PC-3 (cell line): ENCODE data around the gene FAM229A. TPM values are rescaled to one million over a fixed set of nuclear protein-coding genes. Genes with fewer than 3 reads are reported as not detected.

Experiments used
- ATAC-seq: fragments of 200-7000 bp; cut with Tn5 transposase; 2 replicates; pipeline ENCODE4 v1.9.1; 2020; ENCODE audit warnings: mild to moderate bottlenecking, moderate library complexity
- BruUV-seq: library from RNA; stranded (reverse); fragments of 400-500 nt; replicated peaks from 2 replicates; lab custom pipeline; 2021; lab: Mats Ljungman, UMichigan
- CTCF ChIA-PET: fragments of 300-600 bp; sonication (Branson Sonifier 250); formaldehyde crosslinking; loops from one replicate; lab custom pipeline; 2022; ENCODE audit warnings: antibody characterized with exemption; lab: Charles Lee
- POLR2A ChIA-PET: fragments of 300-600 bp; sonication (Branson Sonifier 250); formaldehyde crosslinking; loops from one replicate; lab custom pipeline; 2022; ENCODE audit warnings: antibody characterized with exemption; ENCODE audit not compliant: unreplicated experiment; lab: Charles Lee
- DNase-seq: peaks from one replicate; pipeline ENCODE4 v3.0.0-alpha.2; 2015
- H2AFZ ChIP-seq: fragments of 300-600 bp; sonication (generic); 2 replicates; pipeline ENCODE4 v1.6.0; 2016; ENCODE audit warnings: antibody characterized with exemption, low read length
- H3F3A ChIP-seq: fragments of 300-600 bp; sonication (generic); one replicate; pipeline ENCODE4 v1.6.0; 2017; ENCODE audit warnings: antibody characterized with exemption, low read length, control low read depth, mild to moderate bottlenecking; ENCODE audit not compliant: unreplicated experiment
- H3K27ac ChIP-seq: fragments of 300-600 bp; sonication (generic); 2 replicates; pipeline ENCODE4 v1.5.1; 2016; ENCODE audit warnings: mild to moderate bottlenecking, low read length
- H3K27me3 ChIP-seq: fragments of 300-600 bp; sonication (generic); 2 replicates; pipeline ENCODE4 v1.6.1; 2016; ENCODE audit warnings: low read length, mixed read lengths
- H3K36me3 ChIP-seq: fragments of 300-600 bp; sonication (generic); 2 replicates; pipeline ENCODE4 v1.6.1; 2016; ENCODE audit warnings: low read depth, mixed run types, low read length, mixed read lengths
- H3K4me1 ChIP-seq: fragments of 300-600 bp; sonication (generic); 2 replicates; pipeline ENCODE4 v1.5.1; 2016; ENCODE audit warnings: low read length; ENCODE audit not compliant: insufficient read depth
- H3K4me2 ChIP-seq: fragments of 300-600 bp; sonication (generic); 2 replicates; pipeline ENCODE4 v1.6.0; 2016; ENCODE audit warnings: low read length
- H3K4me3 ChIP-seq: fragments of 300-600 bp; sonication (generic); 2 replicates; pipeline ENCODE4 v1.5.1; 2016; ENCODE audit warnings: mild to moderate bottlenecking, low read length, mixed read lengths
- H3K79me2 ChIP-seq: fragments of 300-600 bp; sonication (generic); 2 replicates; pipeline ENCODE4 v1.6.1; 2017; ENCODE audit warnings: low read length, mixed read lengths
- H3K9ac ChIP-seq: fragments of 300-600 bp; sonication (generic); 2 replicates; pipeline ENCODE4 v1.6.0; 2016; ENCODE audit warnings: mild to moderate bottlenecking, low read length
- H3K9me2 ChIP-seq: fragments of 300-600 bp; sonication (generic); replicated peaks from 2 replicates; pipeline ENCODE4 v1.6.1; 2016; ENCODE audit warnings: mixed run types, low read length, mixed read lengths
- H3K9me3 ChIP-seq: fragments of 300-600 bp; sonication (generic); 2 replicates; pipeline ENCODE4 v1.6.1; 2016; ENCODE audit warnings: low read length, mixed read lengths
- H4K20me1 ChIP-seq: fragments of 300-600 bp; sonication (generic); 2 replicates; pipeline ENCODE4 v1.6.1; 2016; ENCODE audit warnings: low read length, mixed read lengths
- CTCF ChIP-seq: fragments of 300-600 bp; sonication (generic); conservative IDR thresholded peaks from 2 replicates; pipeline ENCODE4 v1.5.1; 2017; ENCODE audit warnings: antibody characterized with exemption, low read depth, mild to moderate bottlenecking, low read length
- EZH2 ChIP-seq: fragments of 300-600 bp; sonication (generic); IDR thresholded peaks from one replicate; pipeline ENCODE4 v1.6.1; 2017; ENCODE audit warnings: antibody characterized with exemption, mild to moderate bottlenecking, low read length; ENCODE audit not compliant: unreplicated experiment
- EZH2phosphoT487 ChIP-seq: fragments of 300-600 bp; sonication (generic); IDR thresholded peaks from 2 replicates; pipeline ENCODE4 v1.6.1; 2018; ENCODE audit warnings: mild to moderate bottlenecking, antibody characterized with exemption, low read length, borderline replicate concordance
- intact Hi-C: fragments of 100-400 bp; cut with micrococcal nuclease; formaldehyde crosslinking; loops from 2 replicates; pipeline ENCODE4 v1.9.0; 2023
- total RNA-seq: library from RNA; depleted of rRNA; stranded (reverse); fragments of >200 nt; gene quantifications from 2 replicates; pipeline ENCODE4 v1.2.3, GENCODE V29; 2014

FAM229A gene
- total RNA-seq, 1 experiment from 2014 or later: 3.0 TPM

- no peak for ATAC-seq
- Histone ChIP-seq H3K79me2 (no peaks in the 10 kb centered on the region), H2AFZ (no peak overlapping the region), H3K4me1 (peaks cover 13% of the 10 kb centered on the region), H3K4me2 (no peak overlapping the region), H3K9ac (no peak overlapping the region), H3F3A (no peaks in the 10 kb centered on the region), H3K9me3 (no peaks in the 10 kb centered on the region), H3K27me3 (no peaks in the 10 kb centered on the region), H3K9me2 (no peaks in the 10 kb centered on the region), H3K4me3 (no peak overlapping the region), H4K20me1 (no peaks in the 10 kb centered on the region), H3K27ac (no peak overlapping the region), H3K36me3 (no peaks in the 10 kb centered on the region)
- BruUV-seq: no TSS peak
- TF ChIP-seq CTCF: no peak
- no peak for TF ChIP-seq EZH2
- no peak for TF ChIP-seq EZH2phosphoT487
- POLR2A ChIA-PET: no interaction called here
- CTCF ChIA-PET: no interaction called here
- intact Hi-C loops: no loop called here
- no peak for DNase-seq
These were observed 8.3 kb downstream of the FAM229A start for GRCh38 chr1:32353886-32354570.

GRCh38 chr1:32353431-32353830 is 8.9 kb downstream of the FAM229A start:
- Histone ChIP-seq H3K79me2 (no peaks in the 10 kb centered on the region), H2AFZ (no peak overlapping the region), H3F3A (no peaks in the 10 kb centered on the region), H3K27ac (no peak overlapping the region), H3K27me3 (no peaks in the 10 kb centered on the region), H3K36me3 (no peaks in the 10 kb centered on the region), H3K9ac (no peak overlapping the region), H3K4me1 (peaks cover 13% of the 10 kb centered on the region), H3K4me3 (no peak overlapping the region), H4K20me1 (no peaks in the 10 kb centered on the region), H3K9me2 (no peaks in the 10 kb centered on the region), H3K4me2 (no peak overlapping the region), H3K9me3 (no peaks in the 10 kb centered on the region)
- ChIA-PET POLR2A (no interaction called here), CTCF (no interaction called here)
- BruUV-seq: no TSS peak
- intact Hi-C loops: no loop called here
- TF ChIP-seq EZH2 (no peak), EZH2phosphoT487 (no peak), CTCF (no peak)
- DNase-seq (no peak), ATAC-seq (no peak)

- TF ChIP-seq EZH2phosphoT487 (no peak), CTCF (no peak)
- Histone ChIP-seq H3K27ac (no peak overlapping the region), H3K79me2 (no peaks in the 10 kb centered on the region), H4K20me1 (no peaks in the 10 kb centered on the region), H3K4me1 (peaks cover 13% of the 10 kb centered on the region), H3K9me3 (no peaks in the 10 kb centered on the region), H2AFZ (no peak overlapping the region), H3K4me2 (peak overlapping the region; percentile 96; the same call in 1 of the 2 replicates), H3K9ac (no peak overlapping the region), H3K4me3 (no peak overlapping the region), H3K9me2 (no peaks in the 10 kb centered on the region), H3K27me3 (no peaks in the 10 kb centered on the region), H3K36me3 (no peaks in the 10 kb centered on the region), H3F3A (no peaks in the 10 kb centered on the region)
- BruUV-seq: no TSS peak
- CTCF ChIA-PET: no interaction called here
- intact Hi-C loops: no loop called here
- POLR2A ChIA-PET: no interaction called here
- ATAC-seq (no peak), DNase-seq (no peak)
These were observed 9.4 kb downstream of the FAM229A start for GRCh38 chr1:32352831-32353383.
